Activated CD8-positive, alpha-beta T cell treated with anti-CD3 and anti-CD28 coated beads, Interleukin-2, amount 10 ng/mL, durations not matched to agents 7 days and 5 days (primary cell): ENCODE measurements around the gene VAMP8. TPM values are rescaled to one million over a fixed set of nuclear protein-coding genes. Genes with fewer than 3 reads are reported as not detected.

Source experiments
- ATAC-seq: fragments of 150-1000 bp; cut with Tn5 transposase; one replicate; pipeline ENCODE4 v1.10.0; 2021; ENCODE audit warnings: moderate library complexity
- CTCF ChIA-PET: fragments of 350-600 bp; sonication (Branson Sonifier 250); formaldehyde crosslinking; loops from one replicate; lab custom pipeline; 2021; ENCODE audit warnings: antibody characterized with exemption; lab: Charles Lee
- POLR2A ChIA-PET: fragments of 350-600 bp; sonication (Branson Sonifier 250); formaldehyde crosslinking; loops from one replicate; lab custom pipeline; 2021; ENCODE audit warnings: antibody characterized with exemption; lab: Charles Lee
- DNase-seq: peaks from one replicate; pipeline ENCODE4 v3.0.0-alpha.2; 2020
- H3K27ac Mint-ChIP-seq: one replicate; pipeline ENCODE4 v1.8.0; 2021; ENCODE audit warnings: mild to moderate bottlenecking, mixed read lengths
- H3K27me3 Mint-ChIP-seq: one replicate; pipeline ENCODE4 v1.8.0; 2021; ENCODE audit warnings: low read depth, mixed read lengths
- H3K36me3 Mint-ChIP-seq: one replicate; pipeline ENCODE4 v1.8.0; 2021; ENCODE audit warnings: low read depth, mixed read lengths
- H3K4me1 Mint-ChIP-seq: one replicate; pipeline ENCODE4 v1.8.0; 2021; ENCODE audit warnings: low read depth, mixed read lengths
- H3K4me3 Mint-ChIP-seq: one replicate; pipeline ENCODE4 v1.8.0; 2021; ENCODE audit warnings: mild to moderate bottlenecking, mixed read lengths
- H3K9me3 Mint-ChIP-seq: one replicate; pipeline ENCODE4 v1.8.0; 2022; ENCODE audit warnings: mixed read lengths; ENCODE audit not compliant: insufficient read depth
- total RNA-seq, 2 experiments: library from RNA; stranded (reverse); gene quantifications; one replicate each; pipeline ENCODE4 v1.2.3, GENCODE V29; 2021

VAMP8 gene
- total RNA-seq, 2 experiments from 2014 or later = 141 to 148 TPM

- H3K27ac Mint-ChIP-seq = no peak overlapping the region
- ChIA-PET POLR2A (interaction anchor here (3.3 kb wide), 1 partner anchor 15 kb away, joined by 26 read pairs; the partner anchor contains the start of gene RNF181), CTCF (no interaction called here)
- H3K4me1 Mint-ChIP-seq = peaks cover 56% of the 10 kb centered on the region
- peaks cover 35% of the 10 kb centered on the region for H3K36me3 Mint-ChIP-seq
- no peak for DNase-seq
- no peaks in the 10 kb centered on the region for H3K27me3 Mint-ChIP-seq
- no peak for ATAC-seq
- H3K9me3 Mint-ChIP-seq = no peaks in the 10 kb centered on the region
- peak overlapping the region; percentile 43 for H3K4me3 Mint-ChIP-seq
Measured at GRCh38 chr2:85580206-85580605, 2.8 kb downstream of the VAMP8 start.

DNA sequence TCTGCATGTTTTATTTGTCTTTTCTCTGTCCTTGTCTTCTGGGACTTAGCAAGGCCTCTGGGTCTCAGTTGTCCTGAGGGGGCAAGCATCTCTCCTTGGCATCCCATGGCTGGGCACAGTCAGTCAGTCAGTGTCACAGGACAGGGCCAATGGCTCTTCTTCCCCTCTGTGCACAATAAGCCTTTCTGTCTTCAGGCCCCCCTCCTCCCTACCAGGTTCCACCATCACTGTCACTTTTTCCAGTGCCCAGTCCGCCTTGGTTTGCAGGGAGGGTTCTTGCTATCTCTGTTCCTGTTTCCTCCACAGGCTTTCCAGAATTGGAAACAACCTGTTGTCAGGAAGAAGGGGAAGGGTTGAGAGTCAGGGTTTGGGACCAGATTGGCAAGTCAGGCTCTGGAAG, 5.1 kb downstream of the VAMP8 start:
- peaks cover 35% of the 10 kb centered on the region for H3K36me3 Mint-ChIP-seq
- ChIA-PET POLR2A (interaction anchor here (3.8 kb wide), 1 partner anchor 12 kb away, joined by 28 read pairs; the partner anchor contains the start of gene RNF181), CTCF (interaction anchor here (1.5 kb wide), 1 partner anchor 8 kb away, joined by 6 read pairs; no protein-coding TSS in a partner anchor)
- no peaks in the 10 kb centered on the region for H3K27me3 Mint-ChIP-seq
- peaks cover 70% of the 10 kb centered on the region for H3K4me1 Mint-ChIP-seq
- H3K9me3 Mint-ChIP-seq = no peaks in the 10 kb centered on the region
- peak overlapping the region; percentile 70 for H3K27ac Mint-ChIP-seq
- DNase-seq (no peak), ATAC-seq (no peak)
- no peak overlapping the region for H3K4me3 Mint-ChIP-seq

GRCh38 chr2:85583667-85584353, 6.4 kb downstream of the VAMP8 start:
- peak overlapping the region; percentile 87 for H3K4me3 Mint-ChIP-seq
- ChIA-PET POLR2A (interaction anchor here (0.6 to 3.8 kb wide), 7 partner anchors 11 to 256 kb away, joined by 3 to 28 read pairs (median 4); partner anchors contain the start of genes GGCX, RNF181, TGOLN2 and USP39), CTCF (interaction anchor here (1.2 to 3.1 kb wide), 4 partner anchors 10 to 164 kb away, joined by 4 to 11 read pairs (median 6); partner anchors contain the start of gene RNF181)
- H3K9me3 Mint-ChIP-seq = no peaks in the 10 kb centered on the region
- peaks cover 74% of the 10 kb centered on the region for H3K4me1 Mint-ChIP-seq
- no peaks in the 10 kb centered on the region for H3K27me3 Mint-ChIP-seq
- DNase-seq = peak; percentile 59
- H3K36me3 Mint-ChIP-seq = peaks cover 26% of the 10 kb centered on the region
- peak; percentile 46 for ATAC-seq
- peak overlapping the region; percentile 91 for H3K27ac Mint-ChIP-seq

GRCh38 chr2:85584354-85584856, 7.0 kb downstream of the VAMP8 start, which contains the start of gene VAMP5:
Gene VAMP5 (plus strand): TSS chr2:85584431. CDS start chr2:85584491, 60 bp downstream.
- H3K9me3 Mint-ChIP-seq = no peaks in the 10 kb centered on the region
- CTCF ChIA-PET = interaction anchor here (1.2 to 3.1 kb wide), 3 partner anchors 11 to 165 kb away, joined by 4 to 11 read pairs (median 6); partner anchors contain the start of gene RNF181
- no peak for DNase-seq
- peaks cover 71% of the 10 kb centered on the region for H3K4me1 Mint-ChIP-seq
- H3K36me3 Mint-ChIP-seq = peaks cover 23% of the 10 kb centered on the region
- H3K27me3 Mint-ChIP-seq = no peaks in the 10 kb centered on the region
- peak; percentile 59 for ATAC-seq
- POLR2A ChIA-PET = interaction anchor here (0.7 to 3.8 kb wide), 6 partner anchors 11 to 257 kb away, joined by 3 to 28 read pairs (median 4); partner anchors contain the start of genes GGCX, RNF181, TGOLN2 and USP39
- peak within 1 kb of the TSS; percentile 87 for H3K4me3 Mint-ChIP-seq
- H3K27ac Mint-ChIP-seq = peak within 1 kb of the TSS; percentile 91

- DNase-seq (peak; percentile 32), ATAC-seq (peak; percentile 61)
- H3K27me3 Mint-ChIP-seq = no peaks in the 10 kb centered on the region
- CTCF ChIA-PET = interaction anchor here (0.8 to 3.1 kb wide), 6 partner anchors 10 to 165 kb away, joined by 3 to 11 read pairs (median 4); partner anchors contain the start of gene RNF181
- peaks cover 21% of the 10 kb centered on the region for H3K36me3 Mint-ChIP-seq
- peaks cover 71% of the 10 kb centered on the region for H3K4me1 Mint-ChIP-seq
- peak overlapping the region; percentile 91 for H3K27ac Mint-ChIP-seq
- POLR2A ChIA-PET = interaction anchor here (0.9 to 3.8 kb wide), 4 partner anchors 10 to 258 kb away, joined by 4 to 28 read pairs (median 4); partner anchors contain the start of genes RNF181 and TGOLN2
- H3K4me3 Mint-ChIP-seq = peak overlapping the region; percentile 87
- no peaks in the 10 kb centered on the region for H3K9me3 Mint-ChIP-seq
Measured at GRCh38 chr2:85584857-85585780, 7.7 kb downstream of the VAMP8 start.

DNA sequence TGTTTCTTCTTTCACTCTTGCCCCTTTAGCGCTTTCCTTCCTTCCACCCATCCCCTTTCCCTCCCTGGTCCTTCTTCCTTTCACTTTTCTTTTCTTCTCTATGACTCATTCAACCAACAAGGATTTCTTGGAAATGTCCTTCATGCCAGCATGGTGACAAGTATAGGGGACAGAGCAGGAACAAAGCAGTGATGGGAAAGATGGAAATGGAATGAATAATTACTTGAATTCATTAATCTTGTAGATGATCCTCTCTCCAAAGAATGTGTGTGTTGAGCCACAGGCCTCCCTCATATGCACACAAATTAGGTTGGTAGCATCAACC, 8.4 kb downstream of the VAMP8 start:
- H3K4me3 Mint-ChIP-seq = peak overlapping the region; percentile 87
- H3K27ac Mint-ChIP-seq = peak overlapping the region; percentile 91
- H3K27me3 Mint-ChIP-seq = no peaks in the 10 kb centered on the region
- ChIA-PET POLR2A (interaction anchor here (0.9 to 3.8 kb wide), 2 partner anchors 9 to 25 kb away, joined by 4 to 28 read pairs; partner anchors contain the start of gene RNF181), CTCF (interaction anchor here (0.8 to 3.1 kb wide), 5 partner anchors 19 to 166 kb away, joined by 3 to 11 read pairs (median 4); no protein-coding TSS in a partner anchor)
- no peaks in the 10 kb centered on the region for H3K9me3 Mint-ChIP-seq
- peaks cover 19% of the 10 kb centered on the region for H3K36me3 Mint-ChIP-seq
- peaks cover 71% of the 10 kb centered on the region for H3K4me1 Mint-ChIP-seq
- DNase-seq (no peak), ATAC-seq (no peak)

DNA sequence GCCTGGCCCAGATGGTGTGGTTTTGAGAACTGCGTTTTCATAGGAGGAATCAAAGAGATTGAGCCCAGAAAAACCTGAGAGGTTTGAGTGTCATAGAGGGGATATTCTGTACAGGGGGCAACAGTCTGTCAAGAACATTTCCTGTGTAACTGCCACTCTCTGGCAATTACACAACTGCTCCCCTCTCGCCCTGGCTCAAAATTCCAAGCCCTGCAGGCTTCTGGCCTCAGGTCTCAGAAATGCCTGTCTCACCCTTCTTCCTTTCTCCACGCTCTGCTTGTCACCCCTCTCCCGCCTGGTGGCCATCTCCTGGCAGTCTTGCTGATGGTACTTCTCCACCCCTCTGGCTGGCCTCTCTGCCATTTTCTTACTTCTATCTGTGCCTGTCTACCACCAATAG, 10.8 kb downstream of the VAMP8 start:
- Mint-ChIP-seq H3K9me3 (no peaks in the 10 kb centered on the region), H3K4me3 (no peak overlapping the region), H3K36me3 (peaks cover 13% of the 10 kb centered on the region), H3K27me3 (no peaks in the 10 kb centered on the region), H3K4me1 (peaks cover 56% of the 10 kb centered on the region), H3K27ac (peak overlapping the region; percentile 50)
- POLR2A ChIA-PET = interaction anchor here (1.0 to 1.9 kb wide), 2 partner anchors 10 to 11 kb away, joined by 6 read pairs; no protein-coding TSS in a partner anchor
- DNase-seq (no peak), ATAC-seq (no peak)
- CTCF ChIA-PET = interaction anchor here (1.2 kb wide), 1 partner anchor 49 kb away, joined by 5 read pairs; no protein-coding TSS in a partner anchor

DNA sequence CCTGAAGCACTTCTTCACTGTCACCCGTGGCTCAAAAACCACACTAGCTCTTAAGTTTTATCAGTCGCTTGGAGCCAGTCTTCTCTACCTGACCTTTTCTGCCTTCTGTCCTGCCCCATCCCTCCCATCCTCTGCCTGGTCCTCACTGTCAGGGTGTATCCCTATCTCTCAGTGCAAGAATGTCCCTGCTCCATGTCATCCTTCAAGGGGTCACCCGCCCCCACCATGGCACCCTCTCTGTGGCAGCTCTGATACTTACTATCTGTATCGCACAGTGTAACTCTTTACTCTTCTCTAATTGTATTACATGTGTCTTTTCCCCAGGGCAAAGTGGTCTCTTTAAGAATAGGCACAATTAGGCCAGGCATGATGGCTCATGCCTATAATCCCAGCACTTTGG, 11.3 kb downstream of the VAMP8 start:
- Mint-ChIP-seq H3K27me3 (no peaks in the 10 kb centered on the region), H3K36me3 (peaks cover 13% of the 10 kb centered on the region), H3K4me1 (peaks cover 52% of the 10 kb centered on the region)

GRCh38 chr2:85589181-85589580, 11.8 kb downstream of the VAMP8 start:
- ChIA-PET POLR2A (interaction anchor here (2.2 kb wide), 1 partner anchor 10 kb away, joined by 6 read pairs; no protein-coding TSS in a partner anchor), CTCF (no interaction called here)
- Mint-ChIP-seq H3K9me3 (no peaks in the 10 kb centered on the region), H3K4me3 (no peak overlapping the region), H3K4me1 (peaks cover 51% of the 10 kb centered on the region), H3K36me3 (peaks cover 13% of the 10 kb centered on the region), H3K27ac (no peak overlapping the region), H3K27me3 (no peaks in the 10 kb centered on the region)
- no peak for ATAC-seq
- no peak for DNase-seq

More for the DNA sequence above, 11.3 kb downstream of the VAMP8 start:
- no peak for DNase-seq
- Mint-ChIP-seq H3K9me3 (no peaks in the 10 kb centered on the region), H3K27ac (peak overlapping the region; percentile 10), H3K4me3 (no peak overlapping the region)
- no peak for ATAC-seq
- ChIA-PET CTCF (no interaction called here), POLR2A (interaction anchor here (1.9 kb wide), 1 partner anchor 11 kb away, joined by 6 read pairs; no protein-coding TSS in a partner anchor)

DNA sequence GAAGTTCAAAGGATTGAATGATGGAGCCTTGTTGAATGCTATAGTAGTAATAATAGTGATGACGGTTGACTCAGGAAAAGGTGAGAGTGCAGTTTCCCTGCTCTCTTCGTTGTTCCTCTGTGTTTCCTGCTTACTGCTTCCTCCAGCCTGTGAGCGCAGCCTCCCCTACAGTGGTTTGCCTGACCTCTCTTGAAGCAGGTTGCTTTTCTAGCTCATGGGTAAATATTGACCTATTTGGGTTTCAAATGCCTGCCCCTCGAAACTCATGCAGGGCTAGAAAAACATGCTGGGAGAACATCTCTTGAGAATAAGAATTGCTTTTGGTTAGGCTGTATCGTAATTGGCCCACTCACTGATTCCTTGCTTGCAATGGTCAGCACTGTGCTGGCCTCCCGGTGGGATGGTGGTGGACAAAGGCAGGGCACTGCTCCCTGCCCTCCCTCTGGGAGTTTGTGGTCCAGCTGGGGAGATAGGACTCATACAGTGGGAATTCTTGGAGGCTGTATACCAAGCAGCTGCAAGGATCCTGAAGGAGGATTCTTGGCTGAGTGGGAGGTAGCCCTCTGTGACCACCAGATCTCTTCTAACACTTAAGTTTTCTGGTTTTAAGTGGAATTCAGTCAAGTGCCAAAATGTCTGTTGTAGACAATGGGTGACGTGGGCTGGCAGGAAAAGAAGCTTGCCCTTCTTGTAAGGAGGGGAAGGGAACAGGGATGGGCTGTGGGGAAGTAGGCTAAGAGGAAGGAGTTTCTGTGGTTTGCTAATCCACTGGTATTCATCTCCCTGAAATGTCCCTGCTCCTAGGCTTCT, 12.8 kb downstream of the VAMP8 start:
- Mint-ChIP-seq H3K27ac (peak overlapping the region; percentile 22), H3K4me3 (no peak overlapping the region), H3K4me1 (peaks cover 54% of the 10 kb centered on the region), H3K9me3 (no peaks in the 10 kb centered on the region), H3K27me3 (no peaks in the 10 kb centered on the region), H3K36me3 (peaks cover 16% of the 10 kb centered on the region)
- ATAC-seq = no peak
- DNase-seq = no peak
- ChIA-PET CTCF (no interaction called here), POLR2A (interaction anchor here (0.9 to 2.2 kb wide), 3 partner anchors 9 to 29 kb away, joined by 3 to 6 read pairs (median 5); partner anchors contain the start of gene GGCX)
